GM21367 (cell line): ENCODE measurements around the gene RSRC1.

Experiments used
- ATAC-seq: cut with Tn5 transposase; IDR thresholded peaks from one replicate; pipeline ENCODE4 v1.9.1; 2021; ENCODE audit not compliant: unreplicated experiment

The RSRC1 gene

DNA sequence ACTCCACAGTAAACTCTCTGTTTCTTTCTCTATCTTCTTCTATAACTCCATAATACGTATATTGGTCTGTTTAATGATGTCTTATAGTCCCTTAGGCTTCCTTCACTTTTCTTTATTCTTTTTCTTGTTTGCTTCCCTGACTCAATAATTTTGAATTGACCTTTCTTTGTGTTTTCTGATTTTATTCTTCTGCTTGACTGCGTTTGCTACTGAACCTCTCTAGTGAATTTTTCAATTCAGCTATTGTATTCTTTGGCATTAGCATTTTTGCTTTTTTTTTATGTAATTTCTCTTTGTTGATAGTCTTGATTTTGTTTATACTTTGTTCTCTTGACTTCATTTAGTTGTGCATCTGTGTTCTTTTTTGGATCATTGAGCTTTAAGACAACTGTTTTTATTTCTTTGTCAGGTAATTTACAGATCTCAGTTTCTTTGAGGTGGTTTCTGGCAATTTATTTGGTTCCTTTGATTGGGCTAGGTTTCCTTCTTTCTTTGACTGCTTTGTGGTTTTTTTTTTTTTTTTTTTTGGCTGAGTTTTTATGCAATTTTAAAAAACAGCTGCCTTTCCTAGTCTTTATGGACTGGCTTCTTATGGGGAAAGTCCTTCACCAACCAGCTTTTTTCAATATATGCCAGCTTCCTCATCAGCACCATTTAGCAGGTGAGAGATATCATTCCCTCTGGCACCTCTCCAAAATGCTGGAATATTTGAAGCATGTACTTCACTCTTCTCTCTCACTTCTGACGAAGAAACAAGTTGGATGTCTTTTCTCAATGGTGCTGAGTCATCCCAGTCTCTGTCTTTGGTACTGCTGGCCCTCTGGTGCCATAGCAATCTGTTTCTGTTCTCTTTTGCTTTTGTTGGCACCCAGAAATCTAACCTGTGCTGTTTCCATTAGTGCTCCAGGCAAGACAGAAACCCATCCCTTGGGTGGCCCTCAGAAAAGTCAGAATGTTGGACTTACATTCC lies 17.6 kb downstream of the RSRC1 start:
- no peak for ATAC-seq

DNA sequence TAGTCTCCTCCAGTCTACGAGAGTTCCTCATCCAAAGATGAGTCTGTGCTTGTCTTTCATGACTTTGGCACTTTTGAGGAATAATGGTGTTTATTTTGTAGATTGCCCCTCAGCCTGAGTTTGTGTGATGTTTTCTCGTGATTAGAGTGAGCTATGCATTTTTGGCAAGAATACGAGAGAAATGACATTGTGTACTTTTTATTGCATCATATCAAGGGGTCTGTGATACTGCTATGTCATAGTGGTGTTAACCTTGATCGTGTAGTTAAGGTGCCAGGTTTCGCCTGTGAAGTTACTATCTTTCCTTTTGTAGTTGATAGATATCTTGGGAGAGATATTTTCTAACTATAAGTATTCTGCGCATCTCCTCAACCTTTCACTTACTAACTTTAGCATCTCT lies 18.9 kb downstream of the RSRC1 start:
- ATAC-seq: no peak

DNA sequence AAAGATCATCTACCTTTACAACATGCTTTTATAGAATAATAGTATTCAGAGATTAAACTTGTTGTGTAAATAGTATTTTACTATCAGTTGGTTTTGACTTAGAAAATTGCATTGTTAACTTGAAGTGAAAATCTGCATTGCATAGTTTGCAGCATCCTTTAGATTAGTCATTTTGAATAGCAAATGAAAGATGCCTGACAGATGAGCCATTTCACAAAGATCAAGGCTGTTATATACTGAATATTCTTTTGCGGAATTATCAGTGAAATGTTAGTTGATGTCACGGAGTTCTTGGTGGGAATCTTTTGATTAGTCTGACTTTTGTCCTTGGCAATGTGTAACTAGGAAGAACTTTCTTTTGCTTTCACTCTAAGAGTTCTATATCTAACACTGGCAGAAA lies 24.5 kb downstream of the RSRC1 start:
- no peak for ATAC-seq

DNA sequence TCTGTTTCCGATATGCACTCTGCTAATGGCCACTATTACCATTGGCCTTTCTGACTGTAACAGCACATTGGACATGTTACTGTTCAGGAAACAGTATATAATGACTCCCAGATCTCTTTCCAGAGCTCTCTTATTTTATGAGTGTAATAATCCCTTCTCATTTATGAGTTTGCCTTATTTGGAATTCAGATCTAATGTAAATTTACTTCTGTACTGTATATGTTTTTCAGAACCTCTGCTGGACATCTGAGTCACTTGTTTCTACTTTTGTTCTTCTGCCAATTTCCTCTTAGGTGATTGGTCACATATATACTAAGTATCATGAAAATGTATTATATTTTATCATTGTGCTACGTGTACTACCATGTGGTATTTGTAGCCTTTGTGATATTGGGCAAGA lies 30.5 kb downstream of the RSRC1 start:
- no peak for ATAC-seq

DNA sequence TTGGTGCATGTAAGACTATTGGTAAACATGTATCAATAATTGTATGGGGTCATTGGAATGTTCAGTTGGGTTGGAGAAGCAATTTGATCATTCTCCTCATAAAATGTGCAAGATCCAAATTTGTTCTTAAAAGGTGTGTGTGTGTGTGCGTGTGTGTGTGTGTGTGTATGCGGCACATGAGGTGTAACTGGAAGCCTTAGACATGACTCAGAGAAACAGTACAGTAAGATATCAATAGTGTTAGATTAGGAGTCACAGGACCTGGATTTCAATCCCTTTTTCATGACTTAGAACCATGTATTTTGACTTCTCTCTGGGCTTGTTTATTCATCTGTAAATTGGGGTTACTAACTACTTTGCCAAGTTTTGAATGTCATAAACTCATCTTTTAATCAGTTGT lies 38.3 kb downstream of the RSRC1 start:
- no peak for ATAC-seq

DNA sequence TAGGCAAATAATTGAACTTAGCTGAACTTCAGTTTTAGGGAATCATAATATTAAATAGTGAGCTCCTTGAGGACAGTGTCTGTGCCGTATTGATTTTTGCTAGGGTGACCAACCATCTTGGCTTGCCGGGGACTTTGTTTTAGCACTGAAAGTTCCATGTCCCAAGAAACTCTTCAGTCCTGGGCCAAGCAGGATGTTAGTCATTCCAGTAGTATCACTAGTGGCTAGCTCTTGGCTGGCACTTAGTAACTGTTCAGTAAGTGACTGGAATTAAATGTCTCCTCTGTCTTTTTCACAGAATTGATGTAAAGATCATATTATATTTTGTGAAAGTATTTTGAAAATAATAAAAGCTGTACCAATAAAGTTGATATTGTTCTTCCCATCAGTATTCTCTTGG lies 42.3 kb downstream of the RSRC1 start:
- ATAC-seq: no peak

DNA sequence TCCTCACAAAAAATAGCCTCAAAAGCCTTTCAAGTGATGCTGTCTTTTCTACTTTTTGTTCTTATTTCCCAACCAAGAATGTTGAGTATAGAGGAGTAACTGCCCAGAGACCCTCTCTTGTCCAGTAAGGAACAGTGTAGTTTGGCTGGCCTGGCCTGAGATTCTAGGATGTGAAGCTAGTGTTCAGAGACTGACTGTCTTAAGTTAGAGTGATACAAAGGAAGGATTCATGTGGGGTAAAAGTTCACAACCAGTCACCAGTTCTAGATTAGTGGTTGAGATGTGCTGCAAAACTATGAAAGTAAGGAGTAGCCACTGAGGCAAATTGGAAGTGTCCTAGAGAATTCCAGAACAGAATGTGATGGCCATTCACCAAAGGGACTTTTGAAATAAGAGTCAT lies 49.1 kb downstream of the RSRC1 start:
- ATAC-seq: no peak

DNA sequence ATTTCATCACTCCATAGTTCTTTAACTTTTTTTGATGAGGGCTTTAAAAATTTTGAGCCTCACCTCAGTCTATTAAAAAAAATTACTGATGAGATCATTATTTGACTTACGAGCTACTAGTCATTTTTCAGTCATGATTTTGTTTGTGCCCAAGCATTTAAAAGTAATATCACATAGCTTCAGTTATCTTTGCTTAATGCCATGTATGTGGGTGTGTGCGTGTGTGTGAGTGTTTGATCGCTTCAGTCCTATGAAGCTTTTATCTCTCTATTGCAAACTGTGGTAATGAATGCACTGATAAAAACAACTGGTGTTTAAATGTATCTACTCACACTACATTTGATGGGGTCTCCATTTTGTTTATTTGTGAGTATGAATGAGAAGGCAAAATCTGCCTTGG lies 49.8 kb downstream of the RSRC1 start:
- no peak for ATAC-seq

DNA sequence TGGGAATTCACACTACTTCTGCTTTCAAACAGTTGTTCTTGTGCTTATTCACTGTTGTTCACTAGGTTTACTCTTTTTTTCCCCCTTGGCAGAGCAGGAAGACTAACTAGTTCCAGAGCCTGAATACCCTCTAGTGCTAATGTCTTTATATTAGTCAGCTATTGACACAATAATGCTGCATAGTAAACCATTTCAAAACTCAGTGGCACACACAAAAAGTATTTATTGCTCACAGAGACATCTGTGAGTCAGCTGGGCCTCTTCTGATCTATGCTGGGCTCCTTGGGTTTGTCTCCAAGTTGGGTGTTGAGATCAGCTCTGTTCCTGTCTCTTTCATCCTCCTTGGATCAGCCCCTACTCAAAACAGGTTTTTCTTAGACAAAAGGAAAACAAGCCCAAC lies 51.1 kb downstream of the RSRC1 start:
- ATAC-seq: no peak

DNA sequence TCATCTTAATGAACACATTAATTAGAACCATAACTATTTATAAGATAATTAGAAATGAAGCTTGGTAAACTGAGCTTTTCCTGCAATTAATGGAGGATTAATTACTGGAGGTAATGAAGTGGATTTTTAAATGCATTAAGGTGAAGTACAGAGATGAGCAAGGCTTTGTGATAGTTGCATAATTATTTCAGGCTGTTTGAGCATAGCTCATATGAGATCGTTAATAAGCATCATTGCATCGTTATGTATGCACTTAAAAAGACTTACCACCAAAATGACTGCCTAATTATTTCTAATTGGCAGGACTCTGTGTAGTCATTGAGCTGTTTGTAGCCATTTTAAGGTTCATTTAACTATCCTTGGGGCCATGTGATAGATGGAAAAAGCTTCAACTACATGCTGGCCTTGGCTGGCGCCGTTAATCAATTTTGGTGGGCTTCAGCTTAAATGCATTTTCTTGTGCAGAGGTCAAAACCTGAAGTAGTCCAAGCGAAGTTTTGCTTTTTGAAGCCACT lies 55.3 kb downstream of the RSRC1 start:
- ATAC-seq: no peak

DNA sequence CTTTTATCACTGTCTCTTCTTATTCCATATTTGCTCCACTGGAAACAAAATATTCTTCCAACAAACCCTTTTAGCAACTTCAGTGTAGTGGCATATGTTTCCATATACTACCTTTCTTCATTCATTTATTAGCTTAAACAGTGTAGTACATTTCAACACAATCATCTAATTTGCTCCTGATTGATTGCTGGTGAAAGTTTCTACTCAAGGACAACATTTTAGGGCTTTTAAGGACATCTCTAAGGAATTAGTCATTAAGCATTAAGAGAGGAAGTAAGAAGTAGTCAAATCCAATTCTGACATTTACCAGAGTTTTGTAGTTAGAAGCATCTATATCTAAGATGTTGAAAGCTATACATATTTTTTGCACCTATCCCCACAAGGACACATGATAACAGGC lies 55.8 kb downstream of the RSRC1 start:
- ATAC-seq: no peak

DNA sequence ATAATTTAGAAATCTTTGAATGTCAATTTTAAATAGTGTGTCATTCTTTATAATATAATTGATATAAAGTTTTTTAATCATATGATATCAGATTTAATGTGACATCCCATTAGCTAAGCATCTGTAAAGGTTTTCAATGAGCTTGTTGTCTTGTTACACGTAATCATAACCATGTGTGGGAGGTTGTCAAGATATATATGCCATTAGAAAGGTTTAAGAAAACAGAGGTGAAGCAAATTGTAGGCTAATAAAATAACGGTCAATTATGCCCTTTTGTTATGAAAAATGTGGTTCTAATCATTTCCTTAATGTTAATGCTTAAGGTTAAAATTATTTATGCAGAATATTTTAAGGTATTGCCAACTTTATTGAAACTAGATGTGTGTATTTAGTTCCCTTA lies 56.3 kb downstream of the RSRC1 start:
- no peak for ATAC-seq

DNA sequence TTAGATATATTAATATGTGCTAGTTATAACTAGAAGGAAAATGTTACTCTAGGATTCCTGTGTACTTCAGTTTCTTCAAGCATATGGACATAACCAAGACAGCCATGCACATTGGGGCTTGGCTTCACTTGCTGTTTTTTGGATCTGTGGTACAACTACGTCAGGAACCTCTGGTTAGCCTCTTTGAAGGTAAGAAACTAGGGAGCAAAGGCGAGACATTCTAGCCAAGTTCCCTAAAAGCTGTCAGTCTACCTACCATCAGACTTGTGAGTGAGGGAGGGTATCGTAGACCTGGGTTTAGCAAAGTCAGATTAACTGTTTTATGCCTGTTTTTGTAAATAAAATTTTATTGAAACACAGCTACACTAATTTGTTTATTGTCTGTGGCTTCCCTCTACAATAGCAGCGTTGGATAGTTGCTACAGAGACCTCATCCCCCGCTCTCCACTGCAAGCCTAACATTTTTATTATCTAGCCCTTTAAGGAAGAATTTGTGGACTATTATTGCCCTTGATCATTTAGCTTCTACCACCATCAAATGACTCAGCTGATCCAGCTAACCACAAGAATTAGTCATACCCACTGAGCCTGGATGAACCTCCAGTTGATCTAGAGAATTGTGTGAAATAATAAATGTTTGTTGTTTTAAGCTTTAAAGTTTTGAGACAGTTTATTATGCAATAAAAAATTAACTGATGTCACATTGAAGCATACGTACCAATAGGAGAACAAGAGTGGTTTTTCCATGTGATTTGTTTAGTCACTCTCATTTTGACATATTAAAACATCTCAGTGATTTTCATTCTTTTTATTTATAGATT lies 58.1 kb downstream of the RSRC1 start:
- no peak for ATAC-seq

DNA sequence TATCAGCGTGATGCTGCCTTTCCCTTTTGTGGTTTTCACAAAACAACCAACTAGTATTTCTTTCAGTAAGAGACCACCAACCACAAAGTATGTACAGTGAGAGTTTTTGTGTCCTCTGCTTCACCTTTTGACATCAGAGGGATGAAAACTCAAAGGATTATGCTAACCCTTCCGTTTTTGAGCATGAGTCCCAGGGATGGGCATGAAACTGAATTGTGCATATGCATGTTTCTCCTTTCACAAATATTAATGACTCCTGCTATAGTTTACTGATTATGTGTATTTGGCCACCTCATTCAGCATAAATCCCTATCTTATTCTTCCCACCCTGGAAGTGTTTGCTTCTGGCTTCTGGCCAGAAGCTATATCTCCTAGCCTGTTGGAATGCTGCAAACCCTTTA lies 59.2 kb downstream of the RSRC1 start:
- no peak for ATAC-seq

DNA sequence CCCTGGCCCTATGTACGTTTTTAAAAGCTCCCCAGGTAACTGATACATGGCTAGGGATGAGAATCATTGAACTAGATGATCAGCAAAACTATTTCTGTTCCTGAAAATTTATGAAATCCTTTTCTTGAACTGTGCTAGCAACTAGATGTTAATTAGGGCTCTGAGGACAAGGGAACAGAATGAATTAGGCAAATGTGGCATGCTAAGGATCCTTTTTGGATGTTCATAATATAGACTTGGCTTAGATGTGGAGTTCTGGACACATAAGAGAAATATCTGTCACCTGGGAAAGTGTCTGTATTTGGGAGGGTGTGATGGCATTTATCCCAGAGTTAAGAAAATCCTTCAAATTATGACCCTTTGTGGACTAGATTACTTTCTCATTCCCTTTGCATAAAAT lies 71.2 kb downstream of the RSRC1 start:
- no peak for ATAC-seq

DNA sequence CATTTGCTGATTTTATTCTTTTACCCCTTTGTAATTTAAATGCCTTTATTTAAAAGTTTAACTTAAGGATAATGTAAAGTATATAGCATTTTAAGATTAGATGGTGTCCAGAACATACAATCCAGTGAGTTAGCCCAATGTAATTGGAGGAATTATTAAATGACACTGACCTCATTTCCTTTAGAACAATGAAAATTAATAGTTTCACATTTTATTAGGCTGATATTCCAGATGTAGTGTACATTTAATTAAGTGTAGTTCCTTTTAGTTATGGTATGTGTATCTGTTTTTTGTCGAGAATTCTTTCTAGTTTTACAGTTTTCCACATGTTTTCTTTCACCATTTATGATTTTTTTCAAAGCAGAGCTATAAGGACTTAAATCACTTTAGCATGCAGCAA lies 75.8 kb downstream of the RSRC1 start:
- ATAC-seq: no peak

DNA sequence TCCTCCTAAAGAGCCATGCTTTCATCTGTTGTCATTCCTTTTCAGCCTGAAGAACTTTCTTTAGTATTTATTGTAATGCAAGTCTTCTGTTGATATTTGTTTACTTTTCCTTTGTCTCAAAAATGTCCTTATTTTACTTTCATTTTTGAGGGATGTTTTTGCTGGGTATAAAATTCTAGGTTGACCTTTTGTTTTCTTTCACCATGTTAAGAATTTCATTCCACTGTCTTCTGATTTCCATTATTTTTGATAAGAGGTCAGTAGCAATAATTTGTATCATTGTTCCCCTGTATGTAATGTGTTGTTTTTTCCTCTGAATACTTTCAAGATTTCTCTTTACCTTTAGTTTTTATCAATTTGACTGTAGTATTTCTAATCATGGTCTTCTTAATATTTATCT lies 91.1 kb downstream of the RSRC1 start:
- ATAC-seq: no peak

DNA sequence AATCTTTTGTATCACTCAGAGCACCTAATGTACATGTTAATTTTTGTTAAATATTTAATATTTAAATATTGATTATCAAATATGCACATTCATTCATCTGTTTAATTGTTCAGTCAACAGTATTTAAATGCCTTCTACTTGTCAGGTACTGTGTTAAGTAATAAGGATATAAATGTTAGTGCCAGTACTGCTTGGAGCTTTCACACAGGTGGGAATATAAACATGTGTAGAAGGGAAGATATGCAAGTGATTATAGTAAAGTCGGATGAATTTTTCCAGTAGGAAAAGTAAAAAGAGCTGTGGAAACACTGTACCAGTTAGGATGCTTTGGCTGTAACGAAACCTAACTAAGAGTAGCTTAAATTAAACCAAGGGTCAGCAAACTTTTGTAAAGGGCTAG lies 95.4 kb downstream of the RSRC1 start:
- no peak for ATAC-seq

DNA sequence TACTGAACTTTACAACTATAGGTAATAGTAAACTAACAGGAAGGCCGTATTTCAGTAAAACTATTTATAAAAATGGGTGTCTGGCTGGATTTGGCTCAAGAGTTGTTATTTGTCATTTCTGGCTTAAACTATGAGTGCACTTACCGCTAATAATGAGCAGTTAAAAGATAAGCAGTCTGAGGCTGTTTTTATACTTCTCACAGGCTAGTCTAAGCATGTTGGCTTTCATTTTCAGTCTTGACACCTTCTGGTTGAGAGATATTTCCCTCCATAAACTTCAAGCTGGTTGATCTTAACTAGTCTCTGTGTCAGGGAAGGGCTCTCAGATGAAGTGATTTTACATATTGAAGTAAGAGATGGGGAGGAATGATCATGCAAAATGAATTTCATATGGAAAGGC lies 96.1 kb downstream of the RSRC1 start:
- ATAC-seq: no peak

DNA sequence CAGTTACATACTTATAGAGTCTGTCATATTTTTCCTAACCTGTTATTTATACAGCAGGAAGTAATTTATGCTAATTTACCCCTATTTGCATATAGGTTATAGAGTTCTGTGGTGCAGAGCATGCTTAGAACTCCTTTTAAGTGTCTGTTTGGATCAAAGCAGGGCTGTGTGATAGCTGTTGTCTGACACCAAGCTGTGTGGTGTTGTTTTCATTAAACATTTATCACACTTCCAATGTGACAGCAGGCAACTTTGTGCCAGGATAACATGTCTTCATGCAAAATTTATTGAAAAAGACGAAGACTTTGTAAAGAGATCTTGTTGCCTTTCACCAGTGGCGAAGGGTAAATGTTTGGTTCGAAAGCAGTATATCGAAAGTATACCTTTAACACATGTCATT lies 100.2 kb downstream of the RSRC1 start:
- ATAC-seq: no peak

DNA sequence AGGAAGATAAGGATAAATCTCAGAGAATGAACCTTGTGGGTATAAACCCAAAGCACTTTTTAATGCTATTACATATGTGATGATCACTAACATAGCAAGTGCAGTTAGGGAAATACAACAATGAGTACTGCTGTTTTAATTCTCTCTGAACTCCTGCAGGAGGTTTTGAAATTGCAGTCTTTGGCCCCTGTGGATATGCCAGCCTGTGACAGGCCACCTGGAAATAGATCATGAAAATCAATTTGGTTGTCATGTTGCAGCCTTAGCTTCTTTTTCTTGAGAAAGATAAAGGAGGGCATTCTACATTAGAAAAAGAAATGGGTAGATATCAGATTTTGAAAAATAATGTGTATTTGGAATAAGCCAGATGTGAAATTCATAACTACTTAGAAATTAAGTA lies 103.6 kb downstream of the RSRC1 start:
- no peak for ATAC-seq

DNA sequence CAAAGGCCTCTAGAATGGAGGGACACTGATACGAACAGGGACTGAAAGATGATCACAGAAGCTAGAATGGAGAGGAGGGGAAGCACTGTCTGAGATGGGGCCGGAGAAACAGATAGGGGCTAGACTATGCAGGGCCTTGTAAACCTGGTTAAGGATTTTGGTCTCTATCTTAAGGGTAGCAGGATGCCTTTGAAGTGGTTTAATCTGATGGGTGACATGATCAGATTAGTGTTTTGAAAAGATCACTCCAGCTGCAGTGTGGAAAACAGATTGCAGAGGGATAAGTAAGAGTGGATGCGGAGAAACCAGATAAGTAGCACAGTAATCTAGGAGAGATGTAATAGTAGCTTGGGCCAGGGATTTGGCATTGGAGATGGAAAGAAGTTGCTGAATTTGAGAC lies 108.1 kb downstream of the RSRC1 start:
- no peak for ATAC-seq
